NT2/D1 (cell line): ENCODE results near the gene ELMOD3.

Experiments
- SUZ12 ChIP-seq: IDR thresholded peaks from 2 replicates; pipeline ENCODE4 v1.6.1; 2011; ENCODE audit not compliant: insufficient read length, insufficient read depth; ENCODE audit errors: extremely low read depth
- YY1 ChIP-seq: IDR thresholded peaks from 2 replicates; pipeline ENCODE4 v1.6.1; 2011; ENCODE audit not compliant: insufficient read length, insufficient read depth
- ZNF274 ChIP-seq: IDR thresholded peaks from 2 replicates; pipeline ENCODE4 v1.6.1; 2011; ENCODE audit warnings: mild to moderate bottlenecking, low read depth, low read length

GRCh38 chr2:85411405-85411748, 56.8 kb downstream of the ELMOD3 start:
- no peak for TF ChIP-seq SUZ12
- TF ChIP-seq YY1 = no peak
- no peak for TF ChIP-seq ZNF274
